Peyer's patch (tissue), 4 donors: Measurements from ENCODE around the gene DPM2. TPM values are rescaled to one million over a fixed set of nuclear protein-coding genes. Genes with fewer than 3 reads are reported as not detected.
A peak's percentile ranks its signal among the peaks of the same experiment; 100 is the strongest.

Experiments
- DNase-seq, 3 donors: peaks; one replicate each; pipeline ENCODE4 v3.0.0-alpha.2; 2017 to 2019
- H3K27ac ChIP-seq, 4 donors: fragments of 200-600 bp; sonication (generic); one replicate each; pipeline ENCODE4 v1.5.1; 2016 to 2019
- H3K27me3 ChIP-seq, 2 donors: fragments of 200-600 bp; sonication (generic); one replicate each; pipeline ENCODE4 v1.5.1; 2019
- H3K36me3 ChIP-seq, 3 donors: fragments of 200-600 bp; sonication (generic); one replicate each; pipeline ENCODE4 v1.5.1; 2016 to 2019
- H3K4me1 ChIP-seq, 4 donors: fragments of 200-600 bp; sonication (generic); one replicate each; pipeline ENCODE4 v1.5.1; 2016 to 2019
- H3K4me3 ChIP-seq, 4 donors: fragments of 200-600 bp; sonication (generic); 1 replicate in 3 of 4; 2 replicates in 1 of 4; pipeline ENCODE4 v1.5.1; 2016 to 2019; ENCODE audit warnings: mild to moderate bottlenecking in 1 of 4
- H3K9me3 ChIP-seq, 4 donors: fragments of 200-600 bp; sonication (generic); one replicate each; pipeline ENCODE4 v1.5.1; 2016 to 2019; ENCODE audit warnings: mild to moderate bottlenecking in 1 of 4
- CTCF ChIP-seq, 6 experiments: fragments of 450-650 bp in 4 of 6; fragments of 200-600 bp in 2 of 6; sonication (generic) in 1 of 6; IDR thresholded peaks; one replicate each; pipeline ENCODE4 v1.5.1; 2017 to 2019; ENCODE audit warnings: antibody characterized with exemption in 6 of 6, mild to moderate bottlenecking in 3 of 6, moderate library complexity in 1 of 6
- POLR2A ChIP-seq, 2 donors: fragments of 450-650 bp; IDR thresholded peaks; one replicate each; pipeline ENCODE4 v1.5.1; 2017; ENCODE audit warnings: antibody characterized with exemption in 2 of 2, mild to moderate bottlenecking in 2 of 2, moderate library complexity in 2 of 2
- total RNA-seq, 4 donors: library from RNA; depleted of rRNA; stranded (reverse); fragments of >200 nt; gene quantifications; one replicate each; pipeline ENCODE4 v1.1.0, GENCODE V29; 2016

DPM2 gene
- total RNA-seq, 4 donors from 2014 or later = 20.6 to 27.3 (median 22.1) TPM

- Histone ChIP-seq H3K4me1 (no peaks in the 10 kb centered on the region), H3K36me3 (peaks cover 0 to 65% (median 0%) of the 10 kb centered on the region in 3 donors), H3K27ac (no peak overlapping the region), H3K27me3 (no peaks in the 10 kb centered on the region), H3K9me3 (peaks cover 0 to 3% (median 1%) of the 10 kb centered on the region in 4 donors), H3K4me3 (no peak overlapping the region)
- DNase-seq = no peak
- TF ChIP-seq POLR2A (IDR thresholded peaks at IDR 0.05) (no peak), CTCF (IDR thresholded peaks at IDR 0.05) (no peak)
These were observed 47.6 kb downstream of the DPM2 start for GRCh38 chr9:127890053-127890452.

DNA sequence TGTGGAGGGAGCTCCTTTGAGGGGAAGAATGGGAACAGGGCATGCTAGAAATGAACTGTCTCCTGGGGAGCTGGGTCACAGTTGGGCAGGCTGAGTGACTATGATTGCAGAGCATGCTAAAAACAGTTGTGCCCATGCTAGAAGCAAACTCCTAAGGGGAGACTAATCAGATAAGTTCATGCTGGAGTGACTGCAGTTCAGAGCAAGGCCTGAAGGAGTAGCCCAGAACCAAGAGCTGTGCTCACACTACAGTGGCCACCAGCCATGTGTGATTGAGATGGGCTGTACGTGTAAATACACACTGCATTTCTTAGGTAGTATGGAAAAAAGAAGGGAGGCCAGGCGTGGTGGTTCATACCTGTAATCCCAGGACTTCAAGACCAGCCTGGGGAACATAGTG, 49.9 kb downstream of the DPM2 start:
- Histone ChIP-seq H3K4me3 (no peak overlapping the region), H3K4me1 (no peaks in the 10 kb centered on the region), H3K27ac (no peak overlapping the region), H3K9me3 (peaks cover 0 to 2% (median under 1%) of the 10 kb centered on the region in 4 donors), H3K27me3 (no peaks in the 10 kb centered on the region), H3K36me3 (peaks cover 0 to 42% (median 0%) of the 10 kb centered on the region in 3 donors)
- TF ChIP-seq POLR2A (IDR thresholded peaks at IDR 0.05) = no peak
- TF ChIP-seq CTCF (IDR thresholded peaks at IDR 0.05) = no peak
- DNase-seq = no peak

DNA sequence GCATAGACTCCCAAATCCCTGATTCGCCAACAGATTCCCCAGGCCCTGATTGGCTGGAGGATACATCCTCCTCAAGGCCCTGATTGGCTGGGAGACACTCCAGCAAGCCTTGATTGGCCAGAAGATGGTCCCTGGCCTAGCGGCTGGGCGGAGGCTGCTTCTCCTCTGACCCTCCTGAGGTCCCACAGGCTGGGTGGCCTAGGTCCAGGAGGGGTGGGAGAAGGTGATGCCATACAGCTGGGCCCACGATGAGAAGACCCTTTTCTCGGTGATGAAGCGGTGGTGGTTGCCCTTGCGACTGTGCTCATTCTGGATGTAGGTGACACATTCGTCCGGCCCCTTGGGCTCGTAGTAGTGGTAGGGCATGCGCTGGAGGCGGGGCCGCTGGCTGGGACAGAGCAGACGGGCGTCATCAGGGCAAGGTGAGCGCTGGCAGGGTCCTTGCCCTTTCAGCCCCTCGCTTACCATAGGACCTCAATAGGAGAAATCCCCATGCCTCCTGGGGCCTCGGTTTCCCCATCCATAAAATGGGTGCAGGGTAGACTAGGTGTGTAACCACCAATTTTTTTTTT, 51.2 kb downstream of the DPM2 start:
- TF ChIP-seq CTCF (IDR thresholded peaks at IDR 0.05) = no peak
- TF ChIP-seq POLR2A (IDR thresholded peaks at IDR 0.05) = no peak
- no peaks in the 10 kb centered on the region for H3K4me1 ChIP-seq
- no peak overlapping the region for H3K4me3 ChIP-seq
- DNase-seq = peak in 1 of 3 donors; percentile 34
- H3K27me3 ChIP-seq = no peaks in the 10 kb centered on the region
- peaks cover 0 to 40% (median 0%) of the 10 kb centered on the region in 3 donors for H3K36me3 ChIP-seq
- no peaks in the 10 kb centered on the region for H3K9me3 ChIP-seq
- H3K27ac ChIP-seq = no peak overlapping the region

DNA sequence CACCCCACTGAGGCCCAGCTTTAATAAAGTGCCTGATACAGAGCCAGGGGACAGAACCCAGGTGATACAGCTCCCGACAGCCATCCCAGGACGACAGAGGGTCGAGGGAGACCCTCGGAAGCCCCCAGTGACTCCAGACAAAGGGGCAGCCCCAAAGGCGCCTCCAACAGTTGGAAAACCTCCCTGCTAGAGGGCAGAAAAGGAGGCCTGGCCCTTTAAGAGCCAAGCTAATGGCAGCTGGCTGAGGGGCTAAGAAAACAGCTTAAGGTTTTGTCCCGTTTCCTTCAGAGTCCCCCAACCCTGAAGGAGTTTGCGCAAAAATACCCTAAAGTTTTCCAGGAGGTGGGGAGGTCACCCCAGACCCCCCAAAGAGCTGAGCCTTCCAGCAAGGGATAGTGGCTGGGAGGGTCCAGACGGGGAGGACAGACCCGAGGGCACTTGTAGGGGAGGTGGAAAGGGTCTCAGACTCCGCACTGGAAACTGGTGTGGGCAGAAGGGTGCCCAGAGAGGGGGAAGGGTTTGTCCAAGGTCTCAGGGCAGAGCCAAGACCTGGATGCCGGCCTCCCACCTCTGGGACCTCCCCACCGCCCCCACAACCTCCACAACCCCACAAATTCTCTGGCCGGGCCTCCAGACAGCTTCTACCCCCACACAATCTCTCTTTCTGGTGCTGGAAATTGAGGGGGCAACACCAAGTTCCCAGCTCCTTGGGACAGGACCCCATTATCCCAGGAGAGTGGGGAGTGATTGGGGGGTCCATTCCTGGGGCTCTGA, 52.0 kb downstream of the DPM2 start:
- Histone ChIP-seq H3K4me3 (no peak overlapping the region), H3K36me3 (peaks cover 0 to 34% (median 0%) of the 10 kb centered on the region in 3 donors), H3K27ac (no peak overlapping the region), H3K9me3 (no peaks in the 10 kb centered on the region), H3K4me1 (no peaks in the 10 kb centered on the region), H3K27me3 (no peaks in the 10 kb centered on the region)
- no peak for TF ChIP-seq CTCF (IDR thresholded peaks at IDR 0.05)
- no peak for DNase-seq

Other genes with a start within 250 kb of the DPM2 start
- under 1 TPM in 1 of 4 donors, not detected in 3; 0.27 TPM for gene CFAP157, start 230.9 kb downstream of the DPM2 start, total RNA-seq
- gene PTRH1, start 222.2 kb downstream of the DPM2 start, total RNA-seq = 10 to 100 TPM in 1 of 4 donors, 1 to 10 TPM in 2, not detected in 1; 5.2 to 14.9 (median 7.9) TPM
- gene TTC16, start 221.8 kb downstream of the DPM2 start, total RNA-seq = not detected
- 10 to 100 TPM; 26.4 to 70.9 (median 35.4) TPM for gene TOR2A, start 202.6 kb downstream of the DPM2 start, total RNA-seq
- gene SH2D3C, start 159.2 kb downstream of the DPM2 start, total RNA-seq = 10 to 100 TPM in 1 of 4 donors, 1 to 10 TPM in 3; 1.4 to 22.3 (median 4.1) TPM
- gene CDK9, start 151.8 kb downstream of the DPM2 start, total RNA-seq = 100 to 1,000 TPM in 1 of 4 donors, 10 to 100 TPM in 3; 53.6 to 116 (median 83.9) TPM
- gene FPGS, start 135.0 kb downstream of the DPM2 start, total RNA-seq = 100 to 1,000 TPM in 1 of 4 donors, 10 to 100 TPM in 3; 46.1 to 105 (median 71.5) TPM
- 10 to 100 TPM in 3 of 4 donors, 1 to 10 TPM in 1; 7.0 to 49.5 (median 25.0) TPM for gene ENG, start 83.2 kb downstream of the DPM2 start, total RNA-seq
- 10 to 100 TPM in 3 of 4 donors, 1 to 10 TPM in 1; 2.5 to 22.3 (median 18.4) TPM for gene AK1, start 60.2 kb downstream of the DPM2 start, total RNA-seq
- 10 to 100 TPM in 3 of 4 donors, 1 to 10 TPM in 1; 7.7 to 88.3 (median 18.9) TPM for gene ST6GALNAC6, start 38.3 kb downstream of the DPM2 start, total RNA-seq
- gene ST6GALNAC4, start 20.8 kb downstream of the DPM2 start, total RNA-seq = 100 to 1,000 TPM in 1 of 4 donors, 10 to 100 TPM in 3; 39.9 to 119 (median 46.7) TPM
- gene PIP5KL1, start 7.1 kb downstream of the DPM2 start, total RNA-seq = 1 to 10 TPM in 1 of 4 donors, not detected in 3; 2.5 TPM
- gene EEIG1, start 43.1 kb upstream of the DPM2 start, total RNA-seq = 100 to 1,000 TPM in 3 of 4 donors, 10 to 100 TPM in 1; 71.8 to 219 (median 122) TPM
- 10 to 100 TPM in 2 of 4 donors, 1 to 10 TPM in 2; 7.4 to 26.1 (median 11.8) TPM for gene NAIF1, start 129.5 kb upstream of the DPM2 start, total RNA-seq
- gene SLC25A25, start 130.4 kb upstream of the DPM2 start, total RNA-seq = 10 to 100 TPM; 18.2 to 44.1 (median 28.2) TPM
- 100 to 1,000 TPM; 123 to 193 (median 168) TPM for gene PTGES2, start 189.9 kb upstream of the DPM2 start, total RNA-seq
- gene LCN2, start 211.6 kb upstream of the DPM2 start, total RNA-seq = 100 to 1,000 TPM in 1 of 4 donors, 10 to 100 TPM in 2, 1 to 10 TPM in 1; 1.9 to 191 (median 37.1) TPM
- gene BBLN, start 222.4 kb upstream of the DPM2 start, total RNA-seq = 10 to 100 TPM; 38.8 to 93.7 (median 70.2) TPM